GM18868 (cell line): ENCODE measurements around the gene KCNIP3.
"Not testable (repeated sequence)": the region's sequence is repeated elsewhere in the genome, so short reads cannot be mapped to it uniquely, and the experiment has no call there.

ENCODE experiments used
- ATAC-seq: cut with Tn5 transposase; IDR thresholded peaks from one replicate; pipeline ENCODE4 v1.9.1; 2021; ENCODE audit warnings: mild to moderate bottlenecking, moderate library complexity; ENCODE audit not compliant: unreplicated experiment

The KCNIP3 gene

DNA sequence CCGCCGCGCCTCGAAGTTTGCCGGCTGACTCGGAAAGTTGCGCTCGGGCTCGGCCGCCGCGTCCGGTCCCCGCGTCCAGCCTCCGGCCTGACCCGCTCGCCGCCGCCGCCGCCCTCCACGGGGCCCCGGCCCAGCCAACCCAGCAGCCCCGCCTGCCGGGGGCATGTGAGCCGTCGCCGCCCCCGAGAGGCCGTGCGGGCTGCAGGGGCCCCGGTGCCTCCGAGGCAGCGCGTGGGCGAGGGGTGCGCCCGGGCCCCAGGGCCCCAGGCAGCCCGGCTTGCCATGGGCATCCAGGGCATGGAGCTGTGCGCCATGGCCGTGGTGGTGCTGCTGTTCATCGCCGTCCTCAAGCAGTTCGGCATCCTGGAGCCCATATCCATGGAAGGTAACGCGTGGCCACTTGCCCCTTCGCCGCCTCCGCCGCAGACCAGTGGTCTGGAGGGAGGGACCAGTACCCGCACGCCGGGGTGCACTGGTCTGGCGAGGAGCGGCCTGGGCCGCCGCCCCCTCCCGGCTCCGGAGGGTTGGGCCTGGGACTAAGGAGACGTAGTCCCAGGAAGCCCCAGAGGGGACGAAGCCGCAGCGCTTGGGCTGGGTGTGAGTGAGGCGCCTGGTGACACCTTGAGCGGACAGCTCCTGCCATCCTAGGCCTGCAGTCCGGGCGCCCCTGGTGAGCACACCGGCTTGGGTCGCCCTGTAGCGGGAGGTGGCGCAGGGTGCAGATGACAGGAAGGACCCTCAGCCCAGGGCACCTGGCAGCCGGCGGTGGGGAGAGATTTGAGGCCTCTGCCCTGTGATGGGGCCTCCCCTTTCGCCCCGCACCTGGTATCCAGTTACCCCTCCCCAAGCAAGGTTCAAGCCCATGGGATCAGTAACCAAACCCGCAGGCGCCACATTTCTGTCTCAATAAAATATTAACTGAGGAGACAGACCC, 49.9 kb downstream of the KCNIP3 start:
- ATAC-seq: no peak

DNA sequence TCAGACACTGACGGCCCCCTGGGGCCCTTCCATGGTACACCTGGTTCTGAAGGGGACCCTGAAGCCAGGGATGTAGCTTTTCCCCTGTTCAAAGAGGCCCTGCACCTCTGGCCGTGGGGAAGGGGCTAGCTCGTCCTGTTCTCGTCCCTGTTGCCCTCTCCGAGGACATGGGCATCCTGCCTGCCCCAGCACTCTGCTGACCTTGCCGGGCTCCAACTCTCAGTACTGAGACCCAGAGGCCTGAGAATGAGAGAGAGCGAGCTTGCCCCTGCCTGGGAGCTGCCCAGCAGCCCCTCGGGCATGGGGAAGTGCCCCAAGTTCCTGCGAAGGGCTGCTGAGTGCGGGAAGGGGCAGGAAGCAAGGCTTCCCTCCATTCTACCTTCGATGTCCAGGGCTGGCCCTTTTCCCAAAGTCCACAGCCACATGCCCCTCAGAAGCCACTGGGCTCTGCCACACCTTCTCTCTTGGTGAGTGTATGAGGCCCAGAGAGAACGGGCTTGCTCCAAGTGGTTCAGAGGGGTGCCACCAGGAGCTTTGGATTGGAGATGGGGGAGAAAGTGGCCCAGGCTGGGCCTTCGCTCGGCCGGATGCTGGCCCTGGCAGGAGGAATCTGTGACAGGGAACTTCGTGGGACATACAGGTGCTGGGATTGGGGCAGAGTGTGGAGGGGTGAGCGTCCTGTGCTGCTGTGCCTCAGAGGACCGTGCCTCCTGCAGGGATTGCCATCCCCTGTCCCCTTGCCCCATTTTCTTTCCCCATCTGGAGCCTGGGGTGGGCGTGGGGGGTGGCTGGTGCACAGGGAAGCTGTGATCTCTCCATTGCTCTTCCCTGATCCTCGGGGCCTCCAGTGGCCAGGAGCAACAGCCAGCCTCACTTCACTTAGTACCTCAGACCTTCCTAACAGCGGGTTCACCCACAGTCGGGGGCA, 50.8 kb downstream of the KCNIP3 start:
- no peak for ATAC-seq

DNA sequence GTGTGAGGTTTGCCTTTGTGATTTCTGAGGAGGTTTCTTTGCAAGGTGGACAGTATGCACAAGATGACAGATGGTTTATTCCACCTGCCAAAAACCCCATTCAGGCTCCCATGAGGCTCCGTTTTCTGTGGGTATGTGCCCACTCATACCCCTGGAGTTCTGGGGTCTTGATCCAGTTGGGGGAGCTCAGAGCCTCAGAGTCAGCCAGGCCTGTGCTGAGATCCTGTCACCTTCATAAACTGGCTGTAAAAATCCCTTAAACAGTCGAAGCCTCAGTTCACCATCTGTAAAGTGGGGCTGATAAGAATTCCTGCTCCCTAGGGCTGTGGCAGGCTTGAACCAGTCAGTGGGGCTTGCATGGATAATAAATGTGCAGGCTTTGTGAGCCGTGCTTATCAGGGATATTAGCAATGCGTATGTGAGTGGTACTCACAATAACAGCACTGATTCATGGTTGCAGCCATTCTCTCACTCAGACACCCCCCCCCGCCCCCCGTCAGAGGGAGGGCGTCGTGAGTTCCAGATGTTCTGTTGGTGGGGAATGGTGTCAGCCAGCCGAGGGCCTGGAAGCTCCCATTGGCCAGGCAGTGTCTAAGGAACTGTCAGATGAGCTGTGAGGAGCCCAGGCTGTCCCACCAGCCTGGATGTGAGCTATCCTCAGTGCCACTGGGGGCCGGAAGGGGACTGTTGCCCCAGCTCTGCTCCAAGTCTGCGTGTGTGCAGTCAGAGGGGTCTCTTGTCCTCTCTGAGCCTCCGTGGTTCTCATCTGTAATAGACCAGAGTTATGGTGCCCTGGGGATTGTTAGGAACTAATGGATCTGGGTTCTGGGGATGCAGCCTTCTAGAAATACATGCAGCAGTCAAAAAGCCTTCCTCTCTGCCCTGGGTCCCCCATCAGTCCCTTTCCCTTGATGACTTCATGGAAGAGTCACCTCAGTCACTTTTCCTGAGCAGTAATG, 51.7 kb downstream of the KCNIP3 start:
- ATAC-seq: no peak

DNA sequence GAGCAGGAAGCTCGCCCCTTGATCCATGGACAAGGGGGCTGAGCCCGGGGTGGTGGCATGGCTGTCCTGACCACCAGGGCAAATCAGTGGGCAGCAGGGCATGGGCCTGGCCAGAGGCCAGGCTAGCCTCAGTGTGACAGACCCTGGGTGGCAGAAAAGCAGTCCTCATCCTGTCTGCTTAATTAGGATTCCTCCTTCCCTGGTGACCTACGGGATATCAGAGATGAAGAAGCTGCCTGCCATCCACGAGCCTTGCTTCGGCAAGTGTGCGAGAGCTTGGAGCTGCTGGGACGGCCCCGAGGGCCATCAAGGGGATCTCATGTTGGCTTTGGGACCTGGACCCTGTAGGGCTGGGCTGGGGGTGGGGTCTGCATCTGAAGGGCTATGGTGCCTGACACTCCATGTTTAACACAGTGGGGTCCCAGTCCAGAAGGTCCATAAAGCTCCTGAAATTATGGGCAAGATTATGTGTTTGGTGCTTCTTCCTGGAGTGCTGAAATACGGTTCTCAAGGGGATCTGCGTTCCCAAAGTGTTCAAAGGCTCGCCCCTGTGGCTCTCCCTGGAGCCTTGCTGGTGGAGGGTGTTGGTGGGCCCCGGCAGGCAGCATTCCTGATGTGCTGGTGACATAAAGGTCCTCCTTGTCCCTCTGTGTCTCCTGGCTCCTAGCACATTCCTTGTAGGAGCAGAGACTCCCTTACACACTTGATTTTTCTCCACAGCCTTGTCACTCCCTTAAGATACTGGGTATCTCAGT, 52.6 kb downstream of the KCNIP3 start:
- no peak for ATAC-seq

DNA sequence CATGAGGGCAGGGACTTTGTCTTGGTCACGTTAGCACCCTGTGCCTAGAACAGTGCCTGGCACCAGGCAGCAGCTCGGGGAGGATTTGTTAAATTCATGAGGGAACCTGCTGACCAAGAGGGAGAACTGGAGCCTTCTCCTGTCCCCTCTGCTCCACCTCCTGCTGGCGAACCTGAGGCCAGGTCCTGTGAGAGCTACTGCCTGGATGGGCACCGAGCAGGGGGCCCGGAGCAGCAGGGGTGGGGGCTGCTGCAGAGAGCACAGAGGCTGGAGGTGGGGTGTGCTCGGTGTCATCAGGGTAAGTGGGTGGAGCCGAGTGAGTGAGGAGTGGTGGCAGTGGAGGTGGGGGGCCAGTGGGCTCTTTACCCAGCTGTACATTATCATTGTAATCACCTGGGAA, 53.2 kb downstream of the KCNIP3 start:
- no peak for ATAC-seq

DNA sequence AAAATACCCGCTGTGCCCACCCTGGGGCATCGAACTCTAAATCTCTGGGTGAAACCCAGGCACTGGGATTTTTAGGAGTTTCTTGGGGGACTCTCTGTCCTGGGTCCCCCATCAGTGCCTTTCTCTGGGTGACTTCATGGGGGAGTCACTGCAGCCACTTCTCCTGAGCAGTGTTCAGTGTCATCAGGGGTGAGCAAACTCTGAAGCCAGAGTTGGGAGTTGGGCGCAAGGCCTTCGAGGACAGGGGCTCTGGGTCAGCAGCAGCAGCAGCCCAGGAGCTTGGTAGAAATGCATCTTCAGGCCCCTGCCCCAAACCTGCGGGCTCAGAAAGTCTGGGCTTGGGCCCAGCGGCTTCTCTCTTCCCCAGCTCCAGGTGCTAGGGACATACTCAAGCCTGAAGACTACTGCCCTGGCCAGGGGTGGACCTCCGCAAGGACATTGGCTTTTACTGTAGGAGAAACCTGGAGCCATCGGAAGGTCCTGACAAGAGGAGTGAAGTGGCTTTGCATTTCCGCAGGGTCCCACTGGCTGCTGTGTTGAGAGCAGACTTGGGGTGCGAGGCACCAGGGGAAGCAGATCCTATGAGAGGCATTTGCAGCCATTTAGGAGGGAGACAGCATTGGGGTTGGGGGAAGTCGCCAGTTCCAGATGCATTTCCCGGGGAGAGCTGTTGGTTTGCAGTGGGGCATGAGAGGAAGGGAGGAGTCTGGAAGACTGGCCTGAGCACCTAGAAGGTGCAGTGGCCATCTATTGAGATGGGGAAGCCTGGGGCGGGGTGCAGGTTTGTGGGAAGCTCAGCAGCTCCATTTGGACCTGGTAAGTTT, 53.8 kb downstream of the KCNIP3 start:
- ATAC-seq: no peak

DNA sequence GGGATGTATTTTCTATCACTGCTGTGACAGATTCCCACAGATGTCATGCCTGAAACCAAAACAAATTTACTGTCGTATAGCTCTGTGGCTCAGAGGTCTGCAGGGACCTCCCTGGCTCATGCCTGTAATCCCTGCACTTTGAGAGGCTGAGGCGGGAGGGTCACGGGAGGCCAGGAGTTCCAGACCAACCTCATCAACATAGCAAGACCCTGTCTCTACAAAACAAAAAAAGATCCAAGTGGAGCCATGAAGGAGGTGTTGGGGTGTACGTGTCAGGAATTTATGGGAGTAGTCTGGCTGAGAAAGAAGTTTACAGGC, 54.4 kb downstream of the KCNIP3 start:
- no peak for ATAC-seq

DNA sequence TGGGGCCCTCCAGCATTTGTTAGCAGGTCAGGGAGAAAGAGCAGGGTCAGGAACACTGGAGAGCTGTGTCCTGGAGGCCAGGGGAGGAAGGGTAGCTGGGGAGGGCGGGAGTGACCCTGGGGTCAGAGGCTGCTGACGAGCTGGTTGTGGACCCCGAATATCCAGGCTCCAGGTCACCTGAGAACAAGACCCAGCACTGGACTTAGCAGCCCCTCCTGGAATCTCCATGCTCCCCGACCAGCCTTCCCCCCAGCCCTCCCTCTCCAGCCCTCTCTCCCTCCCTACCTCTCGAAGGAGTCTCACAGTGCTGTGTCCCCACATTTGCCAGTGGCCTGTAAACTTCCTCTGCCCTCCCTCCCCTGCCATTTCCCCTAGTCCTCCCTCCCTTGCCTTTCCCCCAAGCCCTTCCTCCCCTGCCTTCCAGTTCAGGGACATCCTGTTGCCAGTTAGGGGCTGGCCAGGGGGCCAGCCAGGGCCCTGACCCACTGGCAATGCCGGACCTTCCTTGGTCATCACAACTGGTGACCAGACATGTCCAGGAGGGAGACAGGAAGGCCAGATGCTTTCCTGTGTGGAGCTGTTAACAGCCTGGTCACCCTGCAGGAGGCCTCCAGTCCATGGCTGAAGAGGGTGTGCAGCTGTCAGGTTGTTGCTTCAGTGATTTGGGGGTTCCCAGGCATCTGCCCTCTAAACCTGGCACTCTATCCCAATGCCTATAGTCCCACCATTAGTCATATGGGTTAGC, 55.3 kb downstream of the KCNIP3 start:
- no peak for ATAC-seq

DNA sequence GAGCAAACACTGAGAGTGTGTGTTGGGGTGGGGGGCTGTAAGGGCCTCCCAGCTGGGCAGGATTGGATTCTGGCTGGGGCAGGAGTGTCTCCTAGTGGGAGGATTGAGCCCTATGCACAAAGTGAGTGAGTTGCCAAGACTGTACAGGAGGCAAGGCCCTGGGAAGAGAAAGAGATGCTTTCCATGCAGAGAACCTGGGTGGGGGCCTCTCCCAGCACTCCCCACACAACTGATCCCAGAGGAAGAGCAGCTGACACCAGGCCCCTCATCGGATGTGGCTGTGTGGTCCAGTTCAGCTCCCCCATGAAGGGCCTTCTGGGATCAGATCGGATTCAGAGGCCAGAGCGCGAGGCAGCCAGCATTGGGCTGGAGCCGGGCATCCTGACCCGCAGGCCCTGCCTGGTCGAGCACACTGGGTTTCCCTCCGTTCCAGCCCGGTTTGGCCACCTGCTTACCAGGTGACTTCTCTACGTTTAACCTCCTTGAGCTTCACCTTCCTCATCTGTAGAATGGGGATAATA, 56.0 kb downstream of the KCNIP3 start:
- ATAC-seq: no peak

DNA sequence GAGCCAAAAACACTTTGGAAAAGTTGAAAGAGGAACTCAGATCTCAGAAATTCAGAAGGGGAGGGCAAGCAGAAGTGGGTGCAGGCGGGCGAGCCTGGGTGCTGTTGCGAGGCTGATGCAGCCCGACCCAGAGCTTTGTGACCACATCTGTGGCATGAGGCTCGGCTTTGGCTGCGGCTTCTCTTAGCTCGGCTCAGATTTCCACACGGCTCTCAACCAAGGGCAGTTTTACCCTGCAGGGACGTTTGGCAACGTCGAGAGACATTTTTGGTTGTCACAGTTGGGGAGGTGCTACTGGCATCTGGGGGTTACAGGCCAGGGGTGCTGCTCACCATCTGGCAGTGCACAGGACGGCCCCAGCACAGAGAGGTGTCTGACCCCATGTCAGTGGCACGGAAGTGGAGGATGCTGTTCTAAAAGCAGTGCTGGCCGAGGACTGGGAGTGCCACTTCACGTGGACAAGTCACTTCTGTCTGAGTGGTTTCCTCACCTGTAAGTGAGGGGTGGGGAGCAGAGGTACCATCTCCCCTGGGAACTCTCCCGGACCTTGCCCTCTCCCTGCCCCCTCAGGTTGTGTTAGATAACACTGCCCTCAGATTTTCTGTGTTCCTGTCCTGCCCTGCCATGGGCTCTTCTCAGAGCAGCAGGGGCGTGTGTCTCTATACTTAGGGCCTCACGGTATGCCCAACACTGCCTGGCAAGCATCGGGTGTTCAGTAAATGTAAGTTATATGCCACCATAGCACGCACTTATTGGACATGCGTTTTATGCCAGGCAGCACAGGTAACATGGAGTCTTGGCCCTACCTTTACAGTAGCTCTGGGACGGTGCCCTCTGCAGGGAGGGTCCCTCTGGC, 56.7 kb downstream of the KCNIP3 start:
- no peak for ATAC-seq

DNA sequence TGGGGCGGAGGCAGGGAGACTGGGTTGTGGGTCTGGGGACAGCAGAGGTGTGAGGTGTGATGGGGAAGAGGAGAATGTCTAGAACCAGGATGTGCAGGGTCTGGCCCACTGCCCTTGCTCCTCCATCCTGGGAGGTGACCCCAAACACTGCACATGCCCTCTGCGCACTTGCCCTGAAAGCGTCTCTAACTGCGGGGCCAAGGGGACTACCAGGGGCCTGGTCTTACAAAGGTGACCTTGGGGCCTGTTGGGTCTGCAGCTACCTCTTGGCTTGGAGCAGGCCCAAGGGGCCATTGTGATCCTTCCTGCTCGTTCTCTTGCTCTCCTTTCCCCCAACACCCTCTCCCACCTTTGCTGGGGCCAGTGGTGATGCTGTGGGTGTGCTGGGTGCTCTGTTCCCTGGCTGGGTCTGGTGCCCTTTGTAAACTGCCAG, 57.3 kb downstream of the KCNIP3 start:
- ATAC-seq: no peak

DNA sequence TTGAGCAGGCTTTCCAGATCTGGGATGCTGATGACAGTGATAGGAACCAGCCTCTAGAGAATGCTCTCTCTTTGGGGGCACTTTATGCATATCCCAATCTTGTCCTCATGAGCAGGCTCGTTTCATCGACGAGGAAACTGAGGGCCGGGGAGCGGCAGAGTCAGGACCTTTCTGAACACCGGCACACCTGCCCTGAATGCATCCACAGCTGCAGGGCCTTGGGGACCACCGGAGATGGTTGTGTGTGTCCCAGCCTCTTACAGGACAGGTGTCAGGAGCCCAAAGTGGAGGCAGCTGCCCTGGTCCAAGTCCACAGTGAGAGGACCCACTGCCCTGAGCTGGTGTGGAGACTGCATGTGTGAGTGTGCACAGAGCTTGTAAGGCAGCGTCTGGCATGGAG, 57.8 kb downstream of the KCNIP3 start:
- ATAC-seq: no peak

DNA sequence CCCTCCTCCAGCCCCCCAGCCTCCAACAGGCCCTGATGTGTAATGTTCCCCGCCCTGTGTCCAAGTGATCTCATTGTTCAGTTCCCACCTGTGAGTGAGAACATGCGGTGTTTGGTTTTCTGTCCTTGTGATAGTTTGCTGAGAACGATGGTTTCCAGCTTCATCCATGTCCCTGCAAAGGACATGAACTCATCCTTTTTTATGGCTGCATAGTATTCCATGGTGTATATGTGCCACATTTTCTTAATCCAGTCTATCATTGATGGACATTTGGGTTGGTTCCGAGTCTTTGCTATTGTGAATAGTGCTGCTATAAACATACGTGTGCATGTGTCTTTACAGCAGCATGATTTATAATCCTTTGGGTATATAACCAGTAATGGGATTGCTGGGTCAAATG, 58.3 kb downstream of the KCNIP3 start:
- ATAC-seq: not testable (repeated sequence)

DNA sequence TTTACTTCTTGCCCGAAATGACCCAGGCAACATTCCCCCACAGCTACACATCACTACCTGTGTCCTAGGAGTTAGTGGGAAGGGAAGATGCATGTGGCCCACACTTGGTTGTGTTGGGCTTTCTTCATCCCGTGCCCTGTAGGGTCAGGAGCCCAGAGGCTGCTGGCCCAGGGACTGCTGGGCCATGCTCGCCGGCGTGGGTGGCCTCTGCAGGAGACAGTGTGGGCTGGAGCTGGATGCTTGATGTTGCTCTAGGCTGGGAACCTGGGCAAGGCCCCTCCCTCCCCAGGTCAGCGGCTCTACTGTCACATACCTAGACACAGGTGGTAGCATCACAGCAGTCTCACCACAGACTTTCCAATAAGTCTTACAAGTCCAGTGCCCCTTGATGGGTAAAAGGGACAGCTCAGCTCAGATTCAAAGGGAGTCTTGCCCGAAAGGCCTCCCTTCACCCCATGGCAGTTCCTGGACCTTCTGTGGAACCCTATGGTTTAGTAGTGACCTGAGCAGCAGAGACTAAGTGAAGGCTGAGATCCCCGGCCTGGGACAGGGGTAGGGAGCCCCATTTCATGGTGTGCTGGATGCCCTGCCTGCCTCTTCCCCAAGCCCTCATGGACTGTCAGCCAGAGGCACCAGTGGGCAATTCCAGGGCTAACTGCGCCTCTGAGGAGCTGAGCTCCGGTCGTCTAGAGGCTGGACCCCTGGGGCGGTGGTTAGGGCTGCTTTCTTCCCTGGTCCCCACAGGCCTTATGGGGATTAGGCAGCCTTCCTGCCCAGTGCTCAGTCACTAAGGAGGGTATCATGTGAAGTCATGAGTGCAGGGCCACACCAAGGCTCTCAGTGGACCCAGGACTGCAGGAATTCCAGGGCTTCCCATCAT, 59.9 kb downstream of the KCNIP3 start:
- ATAC-seq: no peak

DNA sequence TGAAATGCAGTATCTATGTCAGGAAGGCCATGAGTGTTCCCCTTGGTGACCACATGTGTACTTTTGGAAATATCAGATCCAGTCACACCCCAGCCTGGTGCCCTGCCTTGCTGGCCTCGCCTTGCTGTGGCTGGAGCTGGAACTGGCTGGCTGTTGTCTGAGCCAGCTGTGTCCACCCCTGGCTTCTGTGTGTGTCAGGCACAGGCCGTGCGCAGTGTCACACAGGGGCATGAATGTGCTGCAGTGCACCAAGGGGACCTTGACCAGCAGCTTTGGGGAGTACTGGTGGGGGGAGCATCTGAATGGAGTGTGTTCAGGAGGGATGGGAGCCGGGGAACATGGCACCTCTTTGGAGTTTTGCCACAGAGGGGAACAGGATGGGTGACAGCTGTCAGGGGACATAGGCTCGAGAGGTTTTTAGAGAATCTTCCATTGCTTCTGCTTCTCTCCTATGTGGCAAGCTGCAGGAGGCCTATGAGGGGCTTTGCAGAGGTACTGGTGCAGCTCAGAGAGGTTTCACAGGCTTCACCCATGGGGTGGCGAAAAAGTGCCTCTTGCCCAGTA, 60.7 kb downstream of the KCNIP3 start:
- ATAC-seq: no peak

DNA sequence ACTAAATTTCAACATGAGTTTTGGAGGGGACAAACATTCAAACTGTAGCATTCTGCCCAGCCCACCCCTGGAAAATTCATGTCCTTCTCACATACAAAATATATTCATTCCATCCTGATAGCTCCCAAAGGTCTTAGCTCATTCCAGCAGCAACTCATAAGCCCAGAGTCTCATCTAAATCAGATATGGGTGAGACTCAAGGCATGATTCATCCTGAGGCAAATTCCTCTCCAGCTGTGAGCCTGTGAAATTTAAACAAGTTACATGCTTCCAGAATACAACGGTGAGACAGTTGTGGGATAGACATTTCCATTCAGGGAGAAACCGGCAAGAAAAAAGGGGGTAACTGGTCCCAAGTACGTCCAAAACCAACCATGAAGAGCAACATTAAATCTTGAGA, 61.9 kb downstream of the KCNIP3 start:
- ATAC-seq: no peak
